K562 (cell line): Measurements from ENCODE around the gene PI4KA.

Source experiments
- EP300 ChIP-seq: IDR thresholded peaks from 2 replicates; pipeline ENCODE4 v1.6.1; 2012; ENCODE audit warnings: low read length, improper control_type of control experiment
- MTF1 ChIP-seq: fragments of 250-450 bp; sonication (Bioruptor Pico); IDR thresholded peaks from 2 replicates; pipeline ENCODE4 v1.9.0; 2021; ENCODE audit warnings: moderate library complexity, mild to moderate bottlenecking, inconsistent platforms, borderline replicate concordance
- NCOA4 ChIP-seq: fragments of 450-650 bp; IDR thresholded peaks from 2 replicates; pipeline ENCODE4 v1.6.1; 2018; ENCODE audit warnings: mild to moderate bottlenecking; ENCODE audit not compliant: partially characterized antibody
- POLR2AphosphoS5 ChIP-seq: IDR thresholded peaks from 2 replicates; pipeline ENCODE4 v1.6.1; 2011; ENCODE audit warnings: mild to moderate bottlenecking, low read depth, low read length, moderate library complexity; ENCODE audit not compliant: control insufficient read depth, insufficient read depth
- SMARCB1 ChIP-seq: IDR thresholded peaks from 2 replicates; pipeline ENCODE4 v1.6.1; 2011; ENCODE audit warnings: improper control_type of control experiment, low read depth; ENCODE audit not compliant: insufficient read length
- SP2 ChIP-seq: IDR thresholded peaks from 2 replicates; pipeline ENCODE4 v1.6.1; 2011; ENCODE audit warnings: mild to moderate bottlenecking, low read depth, low read length, moderate library complexity; ENCODE audit not compliant: poor library complexity, severe bottlenecking; ENCODE audit errors: extremely low read depth
- STAT5B ChIP-seq: fragments of 250-450 bp; sonication (Bioruptor Pico); IDR thresholded peaks from 2 replicates; pipeline ENCODE4 v1.8.0; 2021; ENCODE audit warnings: mild to moderate bottlenecking, inconsistent platforms
- ZNF282 ChIP-seq: sonication (generic); formaldehyde crosslinking; IDR thresholded peaks from 2 replicates; pipeline ENCODE4 v1.8.1; 2023; ENCODE audit warnings: missing genetic modification reagents
- ZSCAN32 ChIP-seq: fragments of 450-650 bp; formaldehyde crosslinking; IDR thresholded peaks from 2 replicates; pipeline ENCODE4 v1.4.0; 2020; ENCODE audit warnings: mild to moderate bottlenecking, moderate library complexity
- TF ChIP-seq, protein P1 (sequence below): sonication (generic); formaldehyde crosslinking; IDR thresholded peaks from 2 replicates; pipeline ENCODE4 v1.8.1; 2023; ENCODE audit warnings: mild to moderate bottlenecking, missing genetic modification reagents
- TF ChIP-seq, protein P2 (sequence below): fragments of 200-400 bp; formaldehyde crosslinking; IDR thresholded peaks from 2 replicates; pipeline ENCODE4 v1.6.1; 2017; ENCODE audit warnings: mild to moderate bottlenecking, low read depth, low read length, moderate library complexity

DNA sequence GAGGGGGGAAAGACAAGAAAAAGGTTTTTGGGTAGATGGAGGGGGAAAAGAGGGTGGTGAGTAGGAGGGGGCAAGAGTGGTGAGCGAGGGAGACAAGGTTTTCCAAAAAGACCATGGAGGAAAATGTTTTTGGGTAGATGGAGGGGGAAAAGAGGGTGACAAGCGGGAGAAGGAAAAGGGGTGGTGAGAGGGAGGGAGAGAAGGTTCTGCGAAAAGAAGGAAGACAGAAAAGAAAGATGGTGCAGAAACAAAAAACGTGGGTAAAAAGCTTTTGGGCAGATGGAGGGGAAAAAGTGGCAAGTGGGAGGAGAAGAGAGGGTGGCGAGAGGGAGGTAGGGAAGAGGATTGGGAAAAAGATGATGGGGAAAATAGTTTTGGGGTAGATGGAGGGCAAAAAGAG, 200.6 kb downstream of the PI4KA start:
- 0 out of 2 replicates have a peak, but pooled peaks have one; percentile 44 for TF ChIP-seq ZSCAN32 (CRISPR knock-in tag)
- TF ChIP-seq STAT5B: no peak
- TF ChIP-seq EP300: no peak
- no peak for TF ChIP-seq ZNF282
- TF ChIP-seq, protein P1, sequence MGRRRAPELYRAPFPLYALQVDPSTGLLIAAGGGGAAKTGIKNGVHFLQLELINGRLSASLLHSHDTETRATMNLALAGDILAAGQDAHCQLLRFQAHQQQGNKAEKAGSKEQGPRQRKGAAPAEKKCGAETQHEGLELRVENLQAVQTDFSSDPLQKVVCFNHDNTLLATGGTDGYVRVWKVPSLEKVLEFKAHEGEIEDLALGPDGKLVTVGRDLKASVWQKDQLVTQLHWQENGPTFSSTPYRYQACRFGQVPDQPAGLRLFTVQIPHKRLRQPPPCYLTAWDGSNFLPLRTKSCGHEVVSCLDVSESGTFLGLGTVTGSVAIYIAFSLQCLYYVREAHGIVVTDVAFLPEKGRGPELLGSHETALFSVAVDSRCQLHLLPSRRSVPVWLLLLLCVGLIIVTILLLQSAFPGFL (CRISPR knock-in tag): no peak
- TF ChIP-seq, protein P2, sequence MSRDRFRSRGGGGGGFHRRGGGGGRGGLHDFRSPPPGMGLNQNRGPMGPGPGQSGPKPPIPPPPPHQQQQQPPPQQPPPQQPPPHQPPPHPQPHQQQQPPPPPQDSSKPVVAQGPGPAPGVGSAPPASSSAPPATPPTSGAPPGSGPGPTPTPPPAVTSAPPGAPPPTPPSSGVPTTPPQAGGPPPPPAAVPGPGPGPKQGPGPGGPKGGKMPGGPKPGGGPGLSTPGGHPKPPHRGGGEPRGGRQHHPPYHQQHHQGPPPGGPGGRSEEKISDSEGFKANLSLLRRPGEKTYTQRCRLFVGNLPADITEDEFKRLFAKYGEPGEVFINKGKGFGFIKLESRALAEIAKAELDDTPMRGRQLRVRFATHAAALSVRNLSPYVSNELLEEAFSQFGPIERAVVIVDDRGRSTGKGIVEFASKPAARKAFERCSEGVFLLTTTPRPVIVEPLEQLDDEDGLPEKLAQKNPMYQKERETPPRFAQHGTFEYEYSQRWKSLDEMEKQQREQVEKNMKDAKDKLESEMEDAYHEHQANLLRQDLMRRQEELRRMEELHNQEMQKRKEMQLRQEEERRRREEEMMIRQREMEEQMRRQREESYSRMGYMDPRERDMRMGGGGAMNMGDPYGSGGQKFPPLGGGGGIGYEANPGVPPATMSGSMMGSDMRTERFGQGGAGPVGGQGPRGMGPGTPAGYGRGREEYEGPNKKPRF: no peak
- TF ChIP-seq SP2: no peak
- TF ChIP-seq POLR2AphosphoS5: no peak
- no peak for TF ChIP-seq NCOA4
- TF ChIP-seq SMARCB1: no peak
- no peak for TF ChIP-seq MTF1
